ENCODE data around the gene ACBD6.
"Not testable (repeated sequence)": the region's sequence is repeated elsewhere in the genome, so short reads cannot be mapped to it uniquely, and the experiment has no call there.

The ACBD6 gene

DNA sequence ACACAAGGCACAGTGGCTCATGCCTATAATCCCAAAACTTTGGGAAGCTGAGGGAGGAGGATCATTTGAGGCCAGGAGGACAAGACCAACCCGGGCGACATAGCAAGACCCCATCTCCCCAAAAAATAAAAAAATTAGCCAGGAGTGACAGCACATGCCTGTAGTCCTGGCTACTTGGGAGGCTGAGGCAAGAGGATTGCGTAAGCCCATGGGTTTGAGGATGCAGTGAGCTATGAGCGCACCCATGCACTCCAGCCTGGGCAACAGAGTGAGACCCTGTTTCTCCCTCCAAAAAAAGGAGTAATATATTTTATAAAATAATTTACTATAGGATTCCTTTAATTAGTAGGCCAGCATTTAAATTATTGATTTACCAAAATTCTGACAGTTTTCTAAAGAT lies 89.8 kb downstream of the ACBD6 start:
- no peak for DNase-seq

DNA sequence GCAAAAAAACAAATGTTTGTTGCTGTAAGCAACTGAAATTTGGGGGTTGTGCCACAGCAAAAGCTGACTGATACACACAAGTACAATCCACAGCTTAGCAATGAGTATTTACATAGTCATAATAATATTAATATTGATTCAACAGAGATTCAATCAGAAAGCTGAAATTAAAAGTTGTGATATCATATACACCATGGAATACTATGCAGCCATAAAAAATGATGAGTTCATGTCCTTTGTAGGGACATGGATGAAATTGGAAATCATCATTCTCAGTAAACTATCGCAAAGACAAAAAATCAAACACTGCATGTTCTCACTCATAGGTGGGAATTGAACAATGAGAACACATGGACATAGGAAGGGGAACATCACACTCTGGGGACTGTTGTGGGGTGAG lies 94.2 kb downstream of the ACBD6 start:
- DNase-seq, result not testable (repeated sequence)

DNA sequence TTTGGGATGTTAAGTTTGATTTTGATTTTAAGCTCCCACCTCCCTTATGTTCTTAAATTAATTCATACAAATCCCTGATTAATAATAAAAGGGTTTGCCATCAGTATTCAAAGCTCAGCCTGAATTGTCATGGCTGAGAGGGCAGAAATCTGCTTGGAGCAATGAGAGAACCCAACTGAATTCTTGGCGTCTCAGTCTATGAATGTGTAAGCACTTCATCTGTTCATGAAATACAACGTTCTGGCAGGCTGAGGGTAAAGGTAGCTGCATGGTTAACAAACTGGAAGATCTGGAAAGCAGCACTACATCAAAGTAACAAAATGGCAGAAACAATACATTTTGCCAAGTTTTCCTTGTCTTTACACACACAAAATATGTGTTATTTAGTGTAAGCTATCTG lies 95.3 kb downstream of the ACBD6 start:
- DNase-seq, result no peak

DNA sequence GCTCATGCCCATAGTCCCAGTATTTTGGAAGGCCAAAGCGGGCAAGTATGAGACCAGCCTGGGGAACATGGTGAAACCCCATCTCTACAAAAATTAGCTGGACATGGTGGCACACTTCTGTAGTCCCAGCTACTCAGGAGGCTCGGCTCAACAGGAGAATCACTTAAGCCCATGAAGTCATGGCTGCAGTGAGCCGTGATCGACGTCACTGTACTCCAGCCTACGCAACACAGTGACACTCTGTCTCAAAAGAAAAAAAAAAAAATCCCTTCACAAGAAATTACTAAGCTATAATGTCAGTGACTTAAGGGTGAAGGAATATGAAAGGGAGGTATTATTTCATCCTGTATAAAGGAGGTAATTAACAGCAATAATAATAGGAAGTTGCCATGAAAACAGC lies 99.8 kb downstream of the ACBD6 start:
- DNase-seq, result no peak

DNA sequence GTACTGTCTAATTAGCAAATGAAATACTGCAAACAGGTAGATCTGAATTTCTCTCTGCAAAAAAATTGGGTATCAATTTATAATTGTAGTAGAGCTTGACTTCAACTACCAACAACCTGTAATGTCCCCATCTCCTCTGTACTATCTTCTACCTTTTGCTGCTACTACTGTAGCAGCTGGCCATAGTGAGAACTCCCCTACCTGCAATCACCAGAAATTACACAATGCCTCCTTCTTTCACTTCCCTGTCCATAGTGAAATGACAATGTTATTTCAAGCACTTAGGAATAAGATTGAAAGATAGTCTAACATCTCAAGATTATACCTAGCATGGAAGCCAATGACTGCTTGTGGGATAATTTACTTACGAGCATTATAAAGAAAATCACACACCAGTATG lies 100.4 kb downstream of the ACBD6 start:
- no peak for DNase-seq

DNA sequence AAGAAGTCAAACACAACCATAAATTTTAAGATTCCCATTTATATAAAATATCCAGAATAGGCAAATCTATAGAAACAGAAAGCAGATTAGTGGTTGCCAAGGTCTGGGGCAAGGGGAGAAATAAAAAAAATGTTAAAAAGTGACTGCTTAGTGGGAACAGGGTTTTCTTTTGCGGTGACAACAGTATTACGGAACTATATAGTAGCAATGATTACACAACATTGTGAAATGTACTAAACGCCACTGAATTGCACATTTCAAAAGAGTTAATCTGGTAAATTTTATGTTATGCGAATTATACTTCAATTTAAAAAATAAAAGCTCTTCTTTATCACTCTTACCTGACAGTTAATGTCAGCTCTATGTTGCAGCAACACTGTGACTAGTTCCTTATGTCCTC lies 105.2 kb downstream of the ACBD6 start:
- DNase-seq, result no peak

DNA sequence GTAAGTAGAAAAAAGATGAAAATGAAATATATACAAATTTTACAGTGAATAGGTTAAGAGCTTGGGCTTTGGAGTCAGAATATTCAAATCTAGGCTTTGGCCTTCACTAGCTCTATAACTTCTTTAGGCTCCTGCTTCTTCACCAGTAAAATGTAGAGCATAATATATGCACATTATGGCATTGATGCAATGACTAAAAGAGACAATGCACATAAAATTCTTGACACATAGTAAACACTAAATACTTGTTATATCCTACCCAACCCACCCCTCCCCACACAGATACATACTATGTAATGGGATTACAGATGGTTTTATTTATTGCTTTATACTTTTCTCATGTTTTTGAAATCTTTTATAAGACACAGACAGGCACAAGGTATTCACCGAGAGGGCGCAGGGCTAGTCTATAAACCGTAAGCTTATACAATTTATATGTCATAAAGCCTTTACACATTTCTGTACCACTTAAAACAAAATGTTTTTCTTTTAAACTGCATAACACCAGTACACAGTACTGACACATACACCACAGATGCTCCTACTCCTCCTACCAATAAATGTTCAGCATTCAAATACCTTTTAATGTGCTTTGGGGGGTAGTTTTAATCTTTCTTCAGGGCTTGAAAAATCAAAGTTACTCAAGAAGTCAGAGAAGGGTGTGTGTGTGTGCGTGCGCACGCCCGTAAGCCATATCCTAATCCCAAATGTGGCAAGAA lies 109.8 kb downstream of the ACBD6 start:
- DNase-seq, result no peak

DNA sequence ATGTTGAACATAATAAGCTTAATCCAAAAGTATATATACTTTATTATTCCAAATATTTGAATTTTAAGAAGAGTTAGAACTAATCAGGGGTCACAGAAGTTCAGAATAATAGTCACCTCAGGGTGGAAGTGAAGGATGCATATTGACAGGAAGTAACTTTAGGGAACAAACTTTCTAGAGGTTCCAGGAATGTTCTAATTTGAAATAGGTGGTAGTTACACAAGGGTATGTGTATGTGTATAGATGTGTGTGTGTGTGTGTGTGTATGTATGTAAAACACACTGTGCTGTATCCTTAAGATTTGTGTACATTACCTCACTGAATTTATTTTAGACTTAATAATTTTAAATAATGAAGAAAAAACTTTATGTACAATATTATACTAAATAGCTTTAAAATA lies 110.4 kb downstream of the ACBD6 start:
- DNase-seq, result no peak

DNA sequence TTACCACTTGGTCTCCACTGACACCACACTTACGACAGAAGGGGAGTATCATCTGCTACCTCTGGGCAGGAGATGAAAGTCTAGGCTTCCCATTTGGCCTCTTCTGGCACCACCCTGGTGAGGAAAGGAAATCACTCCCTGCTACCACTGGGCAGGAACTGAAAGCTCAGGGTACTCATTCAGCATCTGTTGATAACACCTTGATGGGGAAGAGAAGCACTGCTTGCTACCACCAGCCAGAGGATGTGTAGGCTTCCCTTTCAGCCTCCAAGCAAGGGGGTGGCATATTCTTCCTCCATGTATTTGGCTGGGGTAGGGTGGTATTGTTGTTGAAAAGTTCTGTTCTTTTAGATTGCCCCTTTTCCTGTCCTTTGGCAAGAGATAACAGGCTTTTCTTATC lies 115.0 kb downstream of the ACBD6 start:
- DNase-seq, result no peak

DNA sequence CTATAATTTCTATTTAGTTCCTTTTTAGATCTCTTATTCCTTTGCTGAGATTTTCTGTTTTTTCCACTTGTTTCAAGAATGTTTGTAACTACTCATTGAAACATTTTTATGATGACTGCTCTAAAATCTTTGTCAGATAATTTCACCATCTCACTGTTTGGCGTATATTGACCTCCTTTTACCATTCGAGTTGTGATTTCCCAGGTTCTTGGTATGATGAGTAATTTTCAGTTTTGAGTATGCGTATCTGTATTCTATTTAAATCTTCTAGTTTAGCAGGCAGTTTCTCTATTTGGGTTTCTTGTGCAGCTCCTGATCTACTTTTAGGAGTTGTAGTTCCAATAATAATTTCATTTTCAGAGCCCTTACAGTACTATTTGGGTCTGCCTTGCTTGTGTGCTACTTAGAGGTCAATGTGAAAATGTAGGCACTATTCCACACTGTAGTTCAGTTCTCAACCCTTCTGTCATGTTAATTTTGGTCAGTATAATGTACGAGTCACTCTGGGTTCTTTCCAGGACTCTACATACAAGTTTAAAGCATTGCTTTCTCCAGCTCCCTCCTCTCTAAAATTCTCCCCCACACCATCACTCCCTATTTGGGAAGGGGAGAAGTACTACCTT lies 115.5 kb downstream of the ACBD6 start:
- no peak for DNase-seq

DNA sequence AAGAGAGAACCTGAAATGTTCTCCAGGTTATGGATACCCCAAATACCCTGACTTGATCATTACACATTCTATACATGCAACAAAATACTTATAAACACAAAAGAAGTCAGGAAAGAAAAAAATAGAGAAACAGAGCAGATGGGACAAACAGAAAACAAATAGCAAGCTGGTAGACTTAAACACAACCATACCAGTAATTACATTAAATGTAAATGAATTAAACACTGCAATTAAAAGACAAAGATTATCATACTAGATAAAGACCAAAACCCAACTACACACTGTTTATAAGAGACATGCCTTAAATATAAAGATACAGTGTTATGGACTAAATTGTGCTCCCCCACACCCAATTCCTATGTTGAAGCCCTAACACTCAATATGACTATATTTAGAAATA lies 117.2 kb downstream of the ACBD6 start:
- no peak for DNase-seq

DNA sequence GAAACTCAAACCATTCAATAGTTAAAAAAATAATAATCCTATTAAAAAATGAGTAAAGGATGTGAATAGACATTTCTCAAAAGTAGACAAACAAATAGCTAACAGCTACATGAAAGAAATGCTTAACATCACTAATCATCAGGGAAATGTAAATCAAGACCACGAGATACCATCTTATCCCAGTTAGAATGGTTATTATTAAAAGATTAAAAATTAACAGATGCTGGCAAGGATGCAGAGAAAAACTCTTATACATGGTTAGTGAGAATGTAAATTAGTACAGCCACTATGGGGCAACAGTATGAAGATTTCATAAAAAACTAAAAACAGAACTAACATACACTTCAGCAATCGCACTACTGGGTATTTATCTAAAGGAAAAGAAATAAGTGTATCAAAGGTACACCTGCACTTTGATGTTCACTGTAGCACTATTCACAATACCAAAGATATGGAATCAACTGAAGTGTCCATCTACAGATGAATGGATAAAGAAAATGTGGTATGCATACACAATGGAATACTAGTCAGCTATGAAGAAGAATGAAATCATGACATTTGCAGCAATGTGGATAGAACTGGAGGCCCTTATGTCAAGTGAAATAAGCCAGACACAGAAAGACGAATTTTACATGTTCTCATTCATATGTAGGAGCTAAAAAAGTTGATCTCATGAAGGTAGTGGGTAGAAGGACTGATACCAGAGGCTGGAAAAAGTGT lies 117.9 kb downstream of the ACBD6 start:
- no peak for DNase-seq

DNA sequence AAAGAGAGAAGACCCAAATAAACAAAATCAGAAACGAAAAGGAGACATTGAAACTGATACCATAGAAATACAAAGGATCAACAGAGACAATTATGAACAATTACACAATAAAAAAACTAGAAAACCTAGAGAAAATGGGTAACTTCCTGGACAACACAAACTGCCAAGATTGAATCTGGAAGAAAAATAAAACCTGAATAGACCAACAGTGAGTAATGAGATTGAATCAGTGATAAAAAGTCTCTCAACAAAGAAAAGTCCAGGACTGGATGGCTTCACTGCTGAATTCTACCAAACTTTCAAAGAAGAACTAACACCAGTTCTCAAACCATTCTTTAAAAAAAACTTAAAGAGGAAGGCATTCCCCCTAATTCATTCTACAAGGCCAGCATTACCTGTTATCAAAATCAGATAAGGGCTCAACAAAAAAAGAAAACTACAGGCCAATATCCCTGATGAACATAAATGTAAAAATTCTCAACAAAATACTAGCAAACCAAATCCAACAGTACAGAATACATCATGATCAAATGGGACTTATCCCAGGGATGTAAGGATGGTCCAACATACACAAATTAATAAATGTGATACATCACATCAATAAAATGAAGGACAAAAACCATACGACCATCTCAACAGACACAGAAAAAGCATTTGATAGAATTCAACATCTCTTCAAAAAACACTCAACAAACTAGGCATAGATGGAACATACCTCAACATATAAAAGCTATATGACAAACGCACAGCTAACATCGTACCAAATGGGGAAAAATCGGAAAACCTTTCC lies 119.9 kb downstream of the ACBD6 start:
- no peak for DNase-seq

DNA sequence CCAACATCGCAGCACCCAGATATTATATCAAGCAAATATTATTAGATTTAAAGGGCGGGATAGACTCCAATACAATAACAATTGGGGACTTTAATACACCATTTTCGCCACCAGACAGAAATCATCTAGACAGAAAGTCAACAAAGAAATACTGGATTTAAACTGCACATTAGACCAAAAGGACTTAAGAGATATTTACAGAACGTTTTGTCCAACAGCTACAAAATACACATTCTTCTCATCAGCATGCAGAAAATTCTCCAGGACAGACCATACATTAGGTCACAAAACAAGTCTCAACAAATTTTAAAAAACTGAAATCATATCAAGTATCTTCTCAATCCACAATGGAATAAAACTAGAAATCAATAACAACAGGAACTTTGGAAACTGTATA lies 121.2 kb downstream of the ACBD6 start:
- no peak for DNase-seq

DNA sequence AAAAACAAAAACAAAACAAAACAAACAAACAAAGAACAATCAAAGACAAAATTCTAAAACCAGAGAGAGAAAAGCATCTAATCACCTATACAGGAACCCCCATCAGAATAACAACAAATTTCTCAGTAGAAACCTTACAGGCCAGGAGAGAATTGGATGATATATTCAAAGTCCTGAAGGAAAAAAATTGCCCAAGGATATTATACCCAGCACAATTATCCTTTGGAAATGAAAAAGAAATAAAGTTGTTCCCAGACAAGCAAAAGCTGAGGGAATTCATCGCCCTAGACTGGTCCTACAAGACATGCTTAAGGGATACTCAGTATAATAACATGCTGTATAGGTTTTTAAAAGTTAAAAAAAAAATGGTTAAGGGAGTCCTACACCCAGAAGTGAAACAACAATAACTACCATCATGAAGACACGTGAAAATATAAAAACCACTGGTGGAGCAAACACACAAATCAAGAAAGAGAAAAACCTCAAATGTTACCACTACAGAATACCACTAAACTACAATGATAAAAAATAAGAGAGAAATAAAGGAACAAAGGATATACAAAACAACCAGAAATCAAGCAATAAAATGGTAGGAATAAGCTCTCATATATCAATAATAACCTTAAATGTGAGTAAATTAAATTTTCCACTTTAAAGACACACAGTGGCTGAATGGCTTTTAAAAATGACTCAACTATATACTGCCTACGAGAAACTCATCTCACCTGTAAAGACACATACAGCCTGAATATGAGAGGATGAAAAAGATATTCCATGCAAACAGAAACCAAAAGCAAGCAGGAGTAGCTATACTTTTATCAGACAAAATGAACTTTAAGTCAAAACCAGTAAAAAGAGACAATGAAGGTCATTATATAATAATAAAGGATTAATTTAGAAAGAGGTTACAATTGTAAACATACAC lies 121.9 kb downstream of the ACBD6 start:
- DNase-seq, result no peak

DNA sequence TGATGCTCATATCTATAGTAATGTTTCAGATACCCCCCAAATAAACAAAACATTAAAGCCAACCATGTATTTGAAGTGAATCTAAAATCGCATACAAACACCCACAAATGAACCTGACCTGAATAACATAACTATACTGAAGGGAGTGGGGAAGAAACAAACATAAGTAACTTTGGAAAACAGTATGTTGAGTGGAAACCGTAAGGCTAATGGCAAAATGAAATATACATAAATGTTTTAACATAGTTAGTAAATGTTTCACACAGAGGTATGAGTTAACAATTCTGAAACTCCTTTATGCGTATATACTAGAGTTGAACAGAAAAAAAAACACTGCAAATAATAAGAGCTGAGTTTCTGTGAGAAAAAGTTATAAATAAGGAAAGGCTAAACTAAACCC lies 125.6 kb downstream of the ACBD6 start:
- DNase-seq, result no peak

DNA sequence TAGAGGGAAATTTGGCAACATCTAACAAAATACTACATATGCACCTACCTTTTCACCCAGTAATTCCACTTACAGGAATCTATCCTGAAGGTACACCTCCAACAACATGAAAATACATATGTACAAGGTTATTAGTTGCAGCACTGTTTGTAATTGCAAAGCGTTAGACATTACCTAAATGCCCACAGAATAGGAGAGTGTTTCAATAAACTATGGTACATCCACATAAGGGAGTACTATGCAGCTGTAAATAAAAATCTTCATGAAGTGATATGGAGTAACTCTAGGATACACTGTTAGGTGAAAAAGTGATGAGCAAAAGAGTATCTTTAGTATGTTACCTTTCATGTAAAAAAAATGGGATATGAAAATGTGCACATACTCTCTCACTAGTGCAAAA lies 126.1 kb downstream of the ACBD6 start:
- DNase-seq, result no peak

DNA sequence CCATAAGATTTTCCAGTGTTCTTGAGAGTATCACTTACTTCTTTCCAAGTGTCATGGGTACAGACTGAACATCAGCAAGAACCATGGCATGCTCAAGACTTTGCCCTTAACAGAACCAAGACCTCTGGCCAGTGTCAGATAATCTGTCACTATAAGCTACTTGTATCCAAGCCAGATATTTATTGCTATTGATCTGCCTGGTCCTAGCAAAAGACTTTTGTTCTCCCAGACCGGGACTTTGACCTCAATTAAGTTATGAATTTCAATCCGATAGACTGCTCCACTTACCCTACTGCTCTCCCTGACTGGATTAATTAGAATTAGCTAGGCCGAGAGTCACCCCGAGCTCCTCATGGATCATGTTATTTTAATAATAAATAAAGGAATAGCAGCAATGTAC lies 129.6 kb downstream of the ACBD6 start:
- DNase-seq, result no peak

DNA sequence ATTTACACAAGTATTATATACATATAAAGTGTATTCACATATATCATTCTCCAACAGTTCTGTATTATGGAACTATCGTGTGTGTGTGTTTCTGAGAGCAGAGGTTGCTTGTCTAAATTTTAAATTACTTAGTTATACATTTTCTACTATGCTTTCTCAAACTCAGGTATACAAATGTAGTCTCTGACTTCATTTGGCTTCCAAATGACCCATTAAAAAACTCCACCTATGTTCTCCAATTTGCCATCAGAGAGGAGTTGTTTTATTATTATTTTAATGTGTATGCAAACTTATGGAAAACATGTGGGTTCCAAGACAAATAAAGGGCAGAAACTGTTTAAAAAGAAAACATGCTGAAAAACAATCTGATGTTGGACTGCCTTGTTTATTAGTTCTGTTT lies 131.8 kb downstream of the ACBD6 start:
- no peak for DNase-seq

DNA sequence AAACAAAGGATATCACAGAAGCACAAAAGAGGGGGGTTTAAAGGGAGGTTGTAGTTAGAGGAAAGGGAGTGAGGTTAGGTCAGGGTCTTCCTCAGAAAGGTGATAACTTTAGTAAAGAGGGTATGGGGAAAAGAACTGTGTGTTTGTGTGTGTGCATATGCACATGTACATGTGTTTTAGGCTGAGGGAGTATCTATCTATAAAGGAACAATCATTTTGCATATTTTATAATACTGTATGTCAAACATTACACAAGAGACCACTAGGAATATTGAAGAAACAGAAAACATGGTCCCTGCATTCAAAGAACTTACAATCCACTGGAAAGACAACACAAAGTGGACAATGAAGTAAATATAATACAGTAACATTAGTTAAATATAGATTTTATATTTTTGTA lies 132.2 kb downstream of the ACBD6 start:
- no peak for DNase-seq

DNA sequence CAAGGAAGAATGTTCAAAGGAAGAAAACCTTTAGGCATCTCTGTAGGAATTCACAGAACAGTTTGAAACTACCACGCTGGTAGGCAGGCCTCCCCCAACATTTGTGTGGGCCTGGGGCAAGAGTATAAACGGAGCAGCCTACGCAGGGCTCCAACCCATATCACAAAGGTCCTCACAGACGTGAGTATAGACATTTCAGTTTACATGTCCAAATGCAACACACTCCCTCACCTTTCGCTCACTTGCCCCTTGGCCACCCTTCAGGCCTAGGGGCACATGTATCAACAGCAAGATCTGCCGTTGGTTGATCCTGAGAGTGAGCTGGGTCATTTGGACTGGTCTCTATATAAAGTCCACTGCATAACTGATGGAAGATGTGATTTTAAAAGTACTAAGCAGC lies 133.3 kb downstream of the ACBD6 start:
- DNase-seq, result no peak

DNA sequence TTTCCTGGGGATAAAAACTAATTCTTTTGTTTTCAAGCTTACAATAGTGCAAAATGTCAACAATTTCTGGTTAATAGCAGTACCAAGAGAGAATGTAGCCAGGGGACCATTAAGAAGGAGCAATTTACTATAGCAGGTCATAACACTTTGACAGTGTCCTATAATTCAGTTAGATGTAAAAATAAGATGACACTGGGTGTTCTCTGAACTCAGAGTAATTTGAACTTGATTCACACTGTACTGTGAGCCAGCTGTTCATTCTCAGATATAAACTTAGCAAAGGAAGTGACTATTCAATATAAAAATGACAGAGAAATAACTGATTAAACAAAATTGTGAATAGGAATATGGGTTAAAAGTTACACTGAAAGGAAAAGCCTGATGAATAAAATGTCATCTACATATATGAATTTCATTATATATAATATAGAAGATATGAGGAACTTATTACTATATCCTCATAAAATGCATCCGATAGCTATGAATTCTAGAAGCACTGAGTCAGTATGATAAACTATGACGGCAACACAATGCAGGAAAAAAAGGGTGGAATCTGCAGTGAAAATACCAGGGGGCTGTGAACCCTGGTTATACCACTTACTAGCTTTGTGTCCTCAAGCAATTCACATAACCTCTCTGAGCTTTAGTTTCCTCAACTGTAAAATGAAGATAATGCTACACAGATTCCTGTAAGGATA lies 135.9 kb downstream of the ACBD6 start:
- no peak for DNase-seq
